ENCODE data around the gene FOXP2.

DNA sequence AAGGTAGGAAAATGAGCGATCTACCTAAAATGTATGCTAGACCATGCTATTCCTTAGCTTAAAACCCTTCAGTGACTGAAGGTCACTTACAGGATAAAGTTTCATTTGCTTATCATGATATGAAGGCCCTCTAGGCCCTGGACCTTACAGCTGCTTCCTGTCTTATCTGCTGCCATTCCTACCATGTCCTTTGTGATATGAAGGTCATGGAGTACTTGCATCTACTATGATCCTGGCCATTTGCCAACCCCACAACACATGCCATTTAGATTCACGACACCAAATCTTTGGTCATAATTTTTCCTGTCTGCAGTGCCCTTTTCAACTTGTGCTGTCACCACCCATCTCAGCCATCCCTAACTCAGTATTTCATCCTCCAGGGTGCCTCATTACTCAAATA lies 325.5 kb downstream of the FOXP2 start:
- TF ChIP-seq CTCF (IDR thresholded peaks at IDR 0.05): no peak
- no peak for TF ChIP-seq EP300 (IDR thresholded peaks at IDR 0.05)
- no peak for TF ChIP-seq POLR2A (IDR thresholded peaks at IDR 0.05)
- no peak for TF ChIP-seq POLR2AphosphoS5 (IDR thresholded peaks at IDR 0.05)

All from gastroesophageal sphincter (tissue), 3 donors.